ENCODE measurements around the gene ADK. TPM values are rescaled to one million over a fixed set of nuclear protein-coding genes. Genes with fewer than 3 reads are reported as not detected.
"Not testable (repeated sequence)": the region's sequence is repeated elsewhere in the genome, so short reads cannot be mapped to it uniquely, and the experiment has no call there.

The ADK gene
- total RNA-seq, 4 donors from 2014 or later, result 15.3 to 23.3 (median 20.8) TPM

DNA sequence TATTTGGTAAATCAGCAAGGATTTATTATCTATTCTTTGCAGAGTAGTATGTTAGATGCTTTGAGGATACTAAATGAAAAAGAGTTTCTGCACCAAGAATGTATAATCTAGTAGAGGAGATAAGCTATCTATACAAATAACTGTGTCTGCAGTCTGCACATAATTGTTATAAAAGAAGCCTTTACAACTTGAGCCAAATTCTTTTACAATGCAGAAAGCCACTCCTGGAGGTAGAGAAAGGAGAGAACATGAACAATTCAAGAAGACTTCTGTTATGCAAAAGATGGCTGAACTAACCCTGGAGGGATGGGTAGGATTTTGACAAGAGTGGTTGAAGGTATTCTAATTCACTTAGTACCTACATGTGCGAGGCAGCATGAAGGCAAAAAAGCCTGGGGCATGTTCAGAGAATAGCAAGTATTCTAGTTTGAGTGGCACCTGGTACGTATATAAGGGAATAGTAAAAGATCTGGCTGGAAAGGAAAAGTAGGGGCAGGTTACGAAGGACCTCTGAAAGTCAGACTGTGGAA, 424.2 kb downstream of the ADK start:
- 94 to 100% methylated on average over 3 of the region's 3 CpGs for WGBS, 2 donors (ENCODE audit: low coverage in 1 of 2)
- TF ChIP-seq CTCF (IDR thresholded peaks at IDR 0.05) (no peak), POLR2AphosphoS5 (IDR thresholded peaks at IDR 0.05) (no peak), EP300 (IDR thresholded peaks at IDR 0.05) (no peak), POLR2A (IDR thresholded peaks at IDR 0.05) (no peak)

GRCh38 chr10:74575912-74576311, 424.9 kb downstream of the ADK start:
- no peaks in the 10 kb centered on the region for H3K27me3 ChIP-seq
- ATAC-seq, result no peak
- no peaks in the 10 kb centered on the region for H3K36me3 ChIP-seq
- no peaks in the 10 kb centered on the region for H3K4me1 ChIP-seq
- TF ChIP-seq POLR2A (IDR thresholded peaks at IDR 0.05) (no peak), CTCF (IDR thresholded peaks at IDR 0.05) (no peak), EP300 (IDR thresholded peaks at IDR 0.05) (no peak), POLR2AphosphoS5 (IDR thresholded peaks at IDR 0.05) (no peak)
- no peak overlapping the region for H3K4me3 ChIP-seq
- H3K27ac ChIP-seq, result no peak overlapping the region
- WGBS, 2 donors (ENCODE audit: low coverage in 1 of 2), result 83 to 86% methylated on average over 1 of the region's 1 CpG
- no peaks in the 10 kb centered on the region for H3K9me3 ChIP-seq

More for the DNA sequence above, 424.2 kb downstream of the ADK start:
- Histone ChIP-seq H3K36me3 (no peaks in the 10 kb centered on the region), H3K4me1 (no peaks in the 10 kb centered on the region), H3K27me3 (no peaks in the 10 kb centered on the region), H3K9me3 (no peaks in the 10 kb centered on the region), H3K4me3 (no peak overlapping the region), H3K27ac (no peak overlapping the region)
- no peak for ATAC-seq

DNA sequence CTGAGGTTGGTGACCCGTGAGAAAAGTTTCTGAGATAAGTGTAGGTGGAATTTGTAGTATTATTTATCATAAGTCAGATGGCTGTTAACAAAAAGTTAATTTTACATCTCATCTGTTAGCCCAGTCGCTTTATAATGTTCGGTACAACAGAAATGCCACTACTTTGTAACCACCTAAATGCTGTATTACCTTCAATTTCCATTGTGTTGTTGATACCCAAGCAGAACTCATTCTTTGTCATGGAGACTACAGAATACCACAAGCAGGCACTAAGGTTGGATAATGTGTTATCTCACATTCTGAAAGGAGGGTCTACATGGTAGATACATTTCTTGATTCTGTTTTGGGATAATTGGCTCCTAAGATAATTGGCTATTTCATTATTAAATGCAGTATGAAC, 425.6 kb downstream of the ADK start:
- H3K36me3 ChIP-seq, result no peaks in the 10 kb centered on the region
- H3K4me1 ChIP-seq, result no peaks in the 10 kb centered on the region
- H3K9me3 ChIP-seq, result no peaks in the 10 kb centered on the region
- no peak for ATAC-seq
- no peak overlapping the region for H3K4me3 ChIP-seq
- TF ChIP-seq POLR2AphosphoS5 (IDR thresholded peaks at IDR 0.05) (no peak), EP300 (IDR thresholded peaks at IDR 0.05) (no peak), CTCF (IDR thresholded peaks at IDR 0.05) (no peak), POLR2A (IDR thresholded peaks at IDR 0.05) (no peak)
- 92 to 93% methylated on average over 3 of the region's 3 CpGs for WGBS, 2 donors (ENCODE audit: low coverage in 1 of 2)
- no peaks in the 10 kb centered on the region for H3K27me3 ChIP-seq
- H3K27ac ChIP-seq, result no peak overlapping the region

- H3K9me3 ChIP-seq, H3K27ac ChIP-seq, H3K36me3 ChIP-seq, ATAC-seq, H3K27me3 ChIP-seq, H3K4me1 ChIP-seq, H3K4me3 ChIP-seq: not testable (repeated sequence)
- 100% methylated on average over 1 to 2 of the region's 2 CpGs for WGBS, 2 donors (ENCODE audit: low coverage in 1 of 2)
Measured at GRCh38 chr10:74580438-74580837, 429.4 kb downstream of the ADK start.

DNA sequence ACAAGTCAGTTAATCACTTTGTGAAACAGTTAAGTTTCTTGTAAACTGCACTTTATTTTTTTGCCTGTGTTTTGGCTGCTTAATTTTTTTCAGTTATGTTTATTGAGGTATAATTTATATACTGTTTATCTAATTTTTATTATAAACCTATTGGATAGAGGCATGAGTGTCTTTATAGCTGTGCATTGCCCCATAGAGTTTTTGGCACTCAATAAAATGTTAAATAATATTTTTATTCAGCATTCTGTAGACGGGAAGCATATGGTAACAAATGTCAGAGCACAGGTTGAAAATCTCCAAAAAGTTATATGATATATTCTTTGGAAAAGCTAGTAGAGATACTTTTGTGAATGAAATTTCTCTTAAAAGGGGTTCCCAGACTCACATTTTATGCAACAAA, 431.5 kb downstream of the ADK start:
- Histone ChIP-seq H3K9me3 (no peaks in the 10 kb centered on the region), H3K36me3 (no peaks in the 10 kb centered on the region), H3K4me1 (peaks cover 5 to 27% (median 7%) of the 10 kb centered on the region in 3 donors), H3K4me3 (no peak overlapping the region), H3K27me3 (no peaks in the 10 kb centered on the region), H3K27ac (no peak overlapping the region)
- TF ChIP-seq POLR2A (IDR thresholded peaks at IDR 0.05) (no peak), CTCF (IDR thresholded peaks at IDR 0.05) (no peak), EP300 (IDR thresholded peaks at IDR 0.05) (no peak), POLR2AphosphoS5 (IDR thresholded peaks at IDR 0.05) (no peak)
- WGBS, 2 donors (ENCODE audit: low coverage in 1 of 2), result 30 to 55% methylated on average over 1 of the region's 1 CpG
- no peak for ATAC-seq

All from gastroesophageal sphincter (tissue), 4 donors.